ACC112 (cell line): Measurements from ENCODE around the gene ORMDL1.

Experiments
- H2AFZ ChIP-seq: fragments of 200-600 bp; sonication (generic); one replicate; pipeline ENCODE4 v1.6.0; 2017; ENCODE audit warnings: antibody characterized with exemption, low read length; ENCODE audit not compliant: unreplicated experiment
- H3K27ac ChIP-seq: fragments of 200-600 bp; sonication (generic); 2 replicates; pipeline ENCODE4 v1.5.1; 2014; ENCODE audit warnings: low read depth, mild to moderate bottlenecking, antibody characterized with exemption, low read length, moderate library complexity
- H3K27me3 ChIP-seq: fragments of 200-600 bp; sonication (generic); 2 replicates; pipeline ENCODE4 v1.6.1; 2014; ENCODE audit warnings: mild to moderate bottlenecking, antibody characterized with exemption, low read length, moderate library complexity, mixed read lengths; ENCODE audit not compliant: insufficient read depth
- H3K36me3 ChIP-seq: fragments of 200-600 bp; sonication (generic); 2 replicates; pipeline ENCODE4 v1.6.1; 2016; ENCODE audit warnings: mild to moderate bottlenecking, antibody characterized with exemption, low read length, moderate library complexity, mixed read lengths; ENCODE audit not compliant: insufficient read depth
- H3K4me1 ChIP-seq: fragments of 200-600 bp; sonication (generic); one replicate; pipeline ENCODE4 v1.6.1; 2016; ENCODE audit warnings: low read length, mixed read lengths; ENCODE audit not compliant: insufficient read depth, unreplicated experiment, control insufficient read depth
- H3K4me3 ChIP-seq: fragments of 200-600 bp; sonication (generic); 2 replicates; pipeline ENCODE4 v1.5.1; 2014; ENCODE audit warnings: mild to moderate bottlenecking, low read depth, low read length
- H3K79me2 ChIP-seq: fragments of 200-600 bp; sonication (generic); one replicate; pipeline ENCODE4 v1.6.0; 2016; ENCODE audit warnings: low read length; ENCODE audit not compliant: control insufficient read depth, unreplicated experiment, insufficient read depth

Gene ORMDL1

GRCh38 chr2:189723192-189723591 is 60.9 kb downstream of the ORMDL1 start:
- Histone ChIP-seq H3K36me3 (no peaks in the 10 kb centered on the region), H3K4me3 (no peak overlapping the region), H3K27ac (no peak overlapping the region), H3K27me3 (no peaks in the 10 kb centered on the region), H3K79me2 (no peaks in the 10 kb centered on the region), H2AFZ (no peak overlapping the region), H3K4me1 (no peaks in the 10 kb centered on the region)
